ENCODE measurements around the gene SLITRK3.

- TF ChIP-seq CTCF (IDR thresholded peaks at IDR 0.05) (no peak), POLR2A (IDR thresholded peaks at IDR 0.05) (no peak)
These were observed 25.9 kb downstream of the SLITRK3 start for GRCh38 chr3:165170236-165170635.
